CD4-positive, alpha-beta T cell treated with Interleukin-1 beta for 1 hour (primary cell): ENCODE data around the gene ZNF275.
"Not testable (repeated sequence)": the region's sequence is repeated elsewhere in the genome, so short reads cannot be mapped to it uniquely, and the experiment has no call there.

ENCODE experiments used
- DNase-seq, 2 donors: peaks; one replicate each; pipeline ENCODE4 v3.0.0-alpha.2; 2020 to 2022

Gene ZNF275

DNA sequence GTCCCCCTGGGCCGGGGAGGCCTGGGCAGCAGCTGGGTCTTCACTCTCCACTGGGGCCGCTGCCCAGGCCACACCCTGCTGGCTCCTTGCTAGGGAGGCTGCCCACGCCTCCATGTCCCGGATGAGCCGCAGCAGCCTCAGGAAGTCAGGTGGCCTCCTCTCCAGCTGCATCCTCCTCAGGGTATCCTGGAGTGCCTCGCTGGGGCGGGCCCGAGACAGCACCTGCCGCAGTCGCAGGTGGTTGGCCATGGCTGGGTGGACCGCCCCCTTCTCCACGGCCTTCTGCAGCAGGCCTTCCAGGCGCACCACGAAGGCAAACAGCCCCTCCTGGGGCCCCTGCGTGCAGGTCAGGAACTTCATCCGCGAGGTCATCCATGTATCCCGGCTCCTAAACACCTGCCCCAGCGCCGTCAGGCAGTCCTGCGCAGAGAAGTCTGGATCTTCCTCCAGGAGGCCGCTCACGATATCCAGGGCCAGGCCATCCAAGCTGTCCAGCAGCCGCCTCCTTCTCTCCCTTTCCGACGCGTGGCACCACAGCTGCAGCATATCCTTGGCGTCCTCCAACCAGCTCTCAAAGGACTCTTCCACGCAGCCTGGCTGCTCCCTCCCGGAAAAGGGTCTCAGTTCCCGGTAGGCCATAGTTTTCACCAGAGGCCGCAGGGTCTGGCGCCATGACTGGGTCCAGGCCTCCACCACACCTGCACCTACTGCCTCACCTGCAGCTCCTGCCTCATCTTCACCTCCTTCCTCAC is 14.5 kb upstream of the ZNF275 start:
- DNase-seq: no peak

DNA sequence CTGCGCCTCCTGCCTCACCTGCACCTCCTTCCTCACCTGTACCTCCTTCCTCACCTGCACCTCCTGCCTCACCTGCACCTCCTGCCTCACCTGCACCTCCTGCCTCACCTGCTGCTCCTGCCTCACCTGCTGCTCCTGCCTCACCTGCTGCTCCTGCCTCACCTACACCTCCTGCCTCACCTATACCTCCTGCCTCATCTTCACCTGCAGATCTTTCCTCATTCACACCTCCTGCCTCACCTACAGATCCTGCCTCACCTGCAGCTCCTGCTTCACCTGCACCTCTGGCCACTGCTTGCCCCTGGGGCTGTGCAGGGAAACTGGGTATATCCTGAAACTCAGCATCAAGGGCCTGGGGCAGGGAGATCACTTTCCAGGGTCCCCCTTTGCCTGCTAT is 13.9 kb upstream of the ZNF275 start:
- DNase-seq: not testable (repeated sequence)

DNA sequence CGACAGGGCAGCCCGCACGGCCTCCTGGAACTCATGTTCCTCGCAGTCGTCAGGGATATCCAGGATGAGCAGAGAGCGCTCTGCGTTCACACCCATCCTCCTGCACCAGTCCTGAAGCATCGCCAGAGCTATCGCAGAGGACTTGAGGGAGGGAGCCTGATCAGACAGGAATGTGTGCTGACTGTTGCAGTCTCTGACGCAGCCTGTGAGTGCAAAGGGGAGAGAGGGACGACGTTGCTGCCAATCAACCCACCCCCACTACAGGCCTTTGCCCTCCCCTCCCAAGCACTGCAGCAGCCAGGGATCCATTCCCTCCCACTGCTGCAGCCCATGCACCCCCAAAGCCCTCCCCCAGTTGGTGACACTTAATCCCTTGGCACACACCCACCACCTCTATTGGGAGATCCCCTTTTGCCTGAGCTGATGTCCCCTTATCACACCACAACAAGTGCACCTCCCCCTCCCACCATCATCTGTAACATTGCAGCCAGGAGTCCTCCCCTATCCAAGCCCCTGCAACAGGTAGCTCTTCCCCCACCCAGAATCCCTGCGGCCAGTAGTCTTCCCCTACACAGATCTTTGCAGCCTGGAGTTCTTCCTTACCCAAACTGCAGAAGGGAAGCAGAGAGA is 13.3 kb upstream of the ZNF275 start:
- DNase-seq: no peak

DNA sequence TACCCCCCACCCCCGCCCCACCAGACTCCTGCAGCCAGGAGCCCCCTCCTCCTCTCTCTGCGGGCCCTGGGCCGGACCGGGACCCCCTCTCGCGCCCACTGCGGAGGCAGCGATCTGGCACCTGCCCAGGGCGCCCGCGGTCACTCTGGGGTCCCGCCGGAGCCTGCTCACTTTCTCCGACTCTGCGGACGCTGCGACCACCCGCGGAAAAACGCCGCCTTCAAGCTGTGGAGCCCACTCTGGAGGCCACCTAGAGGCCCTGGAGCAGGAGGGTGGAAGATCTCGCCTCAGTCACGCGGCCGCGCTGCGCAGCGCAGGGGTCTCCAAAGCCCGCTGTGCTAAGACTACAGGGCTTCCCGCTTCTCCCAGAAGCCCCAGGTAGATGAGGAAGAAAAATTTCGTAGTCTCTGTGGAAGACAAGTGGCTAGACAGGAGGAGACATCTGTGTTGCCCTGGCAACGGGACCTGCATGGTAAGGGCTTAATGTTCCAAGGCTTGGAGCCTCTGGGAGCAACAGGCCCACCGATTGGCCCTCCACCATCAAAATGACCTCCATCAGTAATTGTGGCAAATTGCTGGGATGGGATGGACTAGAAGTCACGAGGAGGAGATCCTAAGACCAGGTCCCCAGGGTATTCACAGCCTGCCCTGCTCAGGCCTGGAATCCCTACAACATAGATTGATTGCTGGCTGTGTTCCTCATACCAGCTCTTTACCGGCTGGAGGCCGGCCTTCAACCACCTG is 12.4 kb upstream of the ZNF275 start, which contains the start of gene PNMA6F:
TSS of gene PNMA6F (minus strand) at position 387 of the 744 bp plus-strand sequence. CDS start 1,093 bp downstream, outside the sequence.
- DNase-seq: no peak

DNA sequence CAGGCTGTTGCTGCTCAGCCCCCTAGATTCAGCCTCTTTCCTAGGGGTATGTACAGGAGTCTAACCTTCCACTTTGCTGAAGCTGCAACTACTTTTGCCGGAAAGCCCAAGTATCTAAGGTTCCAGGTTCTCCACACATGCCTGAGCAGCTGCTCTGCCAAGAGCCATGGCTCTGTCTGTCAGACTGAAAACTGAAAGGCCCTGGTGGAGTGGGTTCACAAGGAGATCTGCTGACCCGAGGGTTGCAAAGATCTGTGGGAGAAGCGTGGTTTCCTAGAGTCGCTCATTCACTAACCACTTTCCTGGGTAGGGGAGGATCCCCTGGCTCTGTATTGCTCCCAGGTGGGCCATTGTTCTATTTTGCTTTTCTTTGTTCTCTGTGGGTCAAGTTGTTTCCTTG is 6.4 kb upstream of the ZNF275 start:
- no peak for DNase-seq

DNA sequence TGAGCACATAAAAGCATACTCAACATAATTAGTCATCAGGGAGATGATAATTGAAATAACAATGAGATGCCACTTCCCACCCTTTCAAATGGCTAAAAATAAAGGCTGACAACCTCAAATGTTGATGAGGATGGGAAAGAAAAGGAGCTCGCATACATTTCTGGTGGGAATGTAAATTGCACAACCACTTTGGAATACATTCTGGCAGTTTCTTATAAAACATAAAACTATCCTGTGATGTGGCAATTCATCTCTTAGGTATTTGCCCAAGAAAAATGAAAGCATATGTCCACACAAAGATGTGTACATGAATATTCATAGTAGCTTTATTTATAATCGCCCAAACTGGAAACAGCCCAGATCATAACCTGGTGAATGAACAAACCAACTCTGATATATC is 687 bp upstream of the ZNF275 start:
- no peak for DNase-seq

DNA sequence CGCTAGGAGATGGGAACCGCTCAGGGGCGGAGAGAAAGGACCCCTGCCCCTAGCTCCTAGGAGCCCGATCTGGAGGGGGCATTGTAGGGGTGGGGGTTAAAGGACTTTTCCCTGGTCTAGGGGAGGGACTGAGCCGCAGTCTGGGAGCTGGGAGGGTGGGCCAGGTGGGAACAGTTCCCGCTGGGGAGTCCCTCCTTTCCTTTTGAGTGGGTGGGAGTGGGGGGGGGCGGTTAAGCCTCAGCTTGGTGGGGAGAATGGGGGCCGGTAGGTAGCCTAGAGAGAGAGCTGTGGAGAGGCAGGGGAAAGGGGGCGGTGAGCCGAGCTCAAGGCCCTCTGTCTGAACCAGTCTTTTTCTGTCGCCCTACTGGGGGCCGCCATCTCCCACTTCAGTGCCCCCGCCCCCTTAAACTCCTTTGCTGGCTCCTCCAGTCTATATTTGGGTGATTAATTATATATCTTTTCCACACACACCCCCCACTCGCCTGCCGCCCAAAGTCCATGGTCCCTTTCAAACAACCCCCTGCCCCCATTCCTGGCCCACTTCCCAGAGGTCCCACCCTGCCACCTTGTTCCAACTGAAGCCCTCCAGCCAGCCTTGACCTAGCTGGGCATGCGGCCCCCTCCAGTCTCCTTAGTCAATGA is 822 bp downstream of the ZNF275 start:
- DNase-seq: no peak

DNA sequence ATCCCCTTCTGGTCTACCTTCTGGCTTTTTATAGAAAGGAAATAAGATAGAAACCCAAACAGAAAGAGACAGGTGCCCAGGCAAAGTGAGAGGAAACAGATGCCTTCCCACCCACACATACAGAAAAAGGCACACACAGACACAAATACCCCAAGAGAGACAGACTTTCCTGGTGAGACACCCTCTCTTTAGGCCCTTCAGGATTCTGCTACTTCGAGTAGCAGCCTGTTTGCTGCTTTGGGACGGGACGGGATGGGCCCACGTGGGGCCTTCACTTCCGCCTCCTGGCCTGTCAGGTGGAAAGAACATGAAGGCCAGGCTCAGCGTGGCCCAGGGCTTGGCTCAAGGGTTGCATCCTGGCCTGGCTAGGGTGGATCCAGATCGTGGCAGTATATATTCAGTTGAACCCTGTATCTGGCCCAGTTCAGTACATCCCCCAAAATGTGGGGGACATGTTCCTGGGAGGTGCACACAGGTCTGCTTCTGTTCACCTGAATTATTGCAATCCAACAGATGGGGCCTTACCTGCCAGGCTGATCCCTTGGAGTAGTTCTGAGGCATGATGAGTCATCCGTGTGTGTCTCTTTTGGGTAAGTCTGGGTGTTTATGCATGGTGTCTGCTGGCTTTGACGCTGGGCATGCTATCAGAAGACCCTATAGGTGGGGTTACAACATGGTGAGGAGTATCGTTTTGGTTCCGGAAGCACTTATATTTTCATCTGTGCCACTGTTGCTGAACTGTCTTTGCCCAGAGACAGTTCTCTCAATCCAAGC is 2.4 kb downstream of the ZNF275 start:
- no peak for DNase-seq

DNA sequence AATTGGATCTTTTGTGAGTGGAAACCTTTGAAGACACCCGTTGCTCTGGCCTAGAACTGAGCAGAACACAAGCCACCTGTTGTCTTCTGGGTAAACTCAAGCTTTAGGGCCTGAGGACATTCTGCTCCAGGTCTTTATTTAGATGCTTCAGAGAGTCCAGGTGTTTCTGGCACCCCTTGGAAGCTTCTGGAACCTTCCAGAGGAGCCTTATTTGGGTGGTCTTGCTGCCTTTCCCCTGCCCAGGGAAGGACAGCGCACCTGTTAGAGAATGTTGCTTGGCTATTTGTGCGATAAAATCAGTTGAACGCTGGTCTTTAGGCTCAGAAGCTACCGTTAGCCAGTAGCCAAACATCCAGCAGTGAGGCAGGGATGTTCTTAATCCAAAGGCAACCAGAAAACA is 3.0 kb downstream of the ZNF275 start:
- DNase-seq: no peak

DNA sequence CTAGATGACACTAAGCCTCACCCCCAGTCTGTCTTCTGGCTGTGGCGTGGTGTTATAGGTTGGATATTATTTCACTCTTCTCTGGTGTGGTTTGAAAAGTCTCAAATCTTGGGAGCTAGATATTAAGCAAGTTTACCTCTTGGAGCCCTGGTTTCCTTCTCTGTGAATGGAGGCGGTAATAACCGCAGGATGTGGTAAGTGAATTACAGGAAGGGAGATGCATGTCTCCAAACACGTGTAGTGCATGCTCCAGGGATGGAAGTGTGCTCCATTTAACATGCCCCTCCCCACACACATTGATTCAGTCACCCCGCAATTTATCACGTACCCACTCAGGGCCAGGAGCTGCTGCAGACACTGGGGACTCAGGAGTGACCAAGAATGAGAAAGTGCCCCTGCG is 4.9 kb downstream of the ZNF275 start:
- no peak for DNase-seq

DNA sequence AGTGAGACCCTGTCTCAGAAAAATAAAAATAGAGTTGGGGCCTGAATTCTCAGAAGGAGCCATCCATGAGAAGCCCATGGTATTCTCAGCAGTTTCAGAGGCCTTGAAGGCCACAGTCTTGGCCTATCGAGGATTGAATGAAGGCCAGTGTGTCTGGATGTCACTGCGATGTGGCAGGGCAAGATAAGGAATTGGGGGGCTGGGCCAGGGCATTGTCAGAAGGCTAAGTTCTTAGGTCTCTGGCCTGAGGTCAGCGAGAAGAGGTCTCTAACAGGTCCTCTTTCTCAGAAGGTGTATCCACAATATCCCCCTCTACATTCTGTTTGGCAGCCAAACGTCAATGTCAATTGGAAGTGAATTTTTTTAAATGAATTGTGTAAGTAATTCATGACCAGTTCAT is 5.7 kb downstream of the ZNF275 start:
- no peak for DNase-seq

DNA sequence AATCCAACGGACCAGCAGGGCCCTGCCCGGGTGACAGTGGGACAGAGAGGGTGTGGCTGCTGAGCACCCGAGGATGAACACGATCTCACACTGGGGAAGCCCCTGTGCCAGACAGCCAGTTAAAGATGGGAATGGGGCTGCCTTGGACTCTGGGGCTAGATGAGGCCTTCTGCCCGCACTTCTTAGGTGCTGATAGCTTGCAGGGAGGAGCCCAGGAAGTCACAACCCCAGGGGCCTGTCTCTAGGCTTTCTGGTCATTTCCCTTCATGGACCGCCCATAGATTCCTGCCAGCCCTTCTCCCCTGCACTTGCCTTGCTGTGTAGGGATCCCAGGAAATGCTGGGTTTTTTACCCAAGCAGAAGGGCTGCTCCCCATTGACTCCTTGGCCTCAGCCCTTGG is 6.2 kb downstream of the ZNF275 start:
- no peak for DNase-seq

DNA sequence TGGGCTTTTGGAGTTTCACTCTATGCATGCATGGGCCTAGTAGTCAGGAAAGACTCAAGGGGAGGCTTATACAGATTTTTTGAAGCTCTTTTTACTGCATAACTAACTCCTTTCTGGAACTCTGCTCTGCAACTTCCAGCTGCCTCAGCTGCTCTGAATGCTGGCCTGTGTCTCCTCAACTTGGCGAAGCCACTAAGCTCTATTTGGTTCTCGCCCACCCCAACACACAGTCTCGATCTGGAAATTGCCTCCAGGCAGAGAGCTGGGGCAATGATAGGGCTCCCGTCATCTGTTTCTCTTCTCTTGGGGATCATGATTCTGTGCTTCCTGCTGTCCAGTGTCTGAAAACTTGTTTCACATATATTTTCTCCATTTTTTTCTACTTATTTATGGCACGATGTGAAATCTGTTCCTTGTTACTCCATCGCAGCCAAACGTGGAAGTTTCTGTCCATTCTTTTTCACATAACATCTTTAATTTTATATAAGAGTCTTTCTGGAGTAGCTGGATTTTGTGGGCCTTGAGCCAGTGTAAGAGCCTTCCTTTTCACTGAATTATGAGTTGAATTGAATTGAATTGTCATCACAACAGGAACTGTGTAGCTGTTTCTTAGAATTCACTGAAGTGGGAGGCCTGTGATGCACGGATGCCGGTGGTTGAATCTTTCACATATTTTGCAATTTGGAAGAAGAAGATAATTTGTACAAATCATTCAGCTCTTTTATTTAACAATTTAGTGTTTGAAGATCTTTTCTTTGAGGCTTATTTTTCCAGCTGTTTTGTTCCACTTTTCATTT is 9.0 kb downstream of the ZNF275 start:
- no peak for DNase-seq

DNA sequence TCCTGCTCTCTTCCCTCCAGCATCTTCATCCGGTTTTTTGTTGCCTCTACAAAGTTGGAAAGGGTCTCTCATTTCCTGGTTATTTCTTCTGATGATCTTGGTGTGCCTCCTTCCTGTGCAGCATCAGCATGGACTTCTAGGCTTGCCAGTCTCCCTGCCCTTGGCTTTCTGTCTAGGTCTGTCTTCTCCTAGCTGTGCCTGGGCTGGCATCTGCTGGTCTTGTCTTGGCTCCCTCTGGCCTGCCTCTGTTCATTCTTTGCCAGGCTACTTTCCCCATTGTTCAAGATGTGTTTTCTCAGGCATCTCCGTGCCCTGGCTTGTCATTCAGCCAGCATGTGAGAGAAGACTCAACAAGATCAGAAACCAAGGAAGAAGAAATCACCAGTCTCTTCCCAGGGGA is 9.7 kb downstream of the ZNF275 start:
- DNase-seq: no peak

DNA sequence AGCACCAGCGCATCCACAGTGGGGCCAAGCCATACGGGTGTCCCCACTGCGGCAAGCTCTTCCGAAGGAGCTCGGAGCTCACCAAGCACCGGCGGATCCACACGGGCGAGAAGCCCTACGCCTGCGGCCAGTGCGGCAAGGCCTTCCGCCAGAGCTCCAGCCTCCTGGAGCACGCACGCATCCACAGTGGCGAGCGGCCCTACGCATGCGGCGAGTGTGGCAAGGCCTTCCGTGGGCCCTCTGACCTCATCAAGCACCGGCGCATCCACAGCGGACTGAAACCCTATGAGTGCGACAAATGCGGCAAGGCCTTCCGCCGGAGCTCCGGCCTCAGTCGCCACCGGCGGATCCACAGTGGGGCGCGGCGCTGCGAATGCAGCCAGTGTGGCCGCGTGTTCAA is 13.6 kb downstream of the ZNF275 start:
- DNase-seq: no peak

DNA sequence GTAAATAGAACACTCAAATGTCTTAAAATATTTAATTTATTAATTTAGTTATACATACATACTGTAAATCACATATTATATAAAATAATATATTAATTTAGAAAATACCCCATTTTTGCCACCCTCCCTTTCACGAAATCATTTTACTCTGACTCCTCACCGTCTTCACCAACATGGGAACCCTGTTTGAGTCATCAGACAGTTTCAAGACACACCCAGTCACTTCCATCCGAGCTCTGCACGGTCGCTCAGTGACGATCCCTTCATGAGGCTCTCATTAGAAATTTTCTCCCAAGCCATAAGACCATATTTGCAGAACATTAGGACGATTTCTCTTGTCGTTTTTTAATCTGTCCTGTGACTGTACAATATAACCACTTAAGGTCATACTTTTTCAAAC is 14.5 kb downstream of the ZNF275 start:
- no peak for DNase-seq

DNA sequence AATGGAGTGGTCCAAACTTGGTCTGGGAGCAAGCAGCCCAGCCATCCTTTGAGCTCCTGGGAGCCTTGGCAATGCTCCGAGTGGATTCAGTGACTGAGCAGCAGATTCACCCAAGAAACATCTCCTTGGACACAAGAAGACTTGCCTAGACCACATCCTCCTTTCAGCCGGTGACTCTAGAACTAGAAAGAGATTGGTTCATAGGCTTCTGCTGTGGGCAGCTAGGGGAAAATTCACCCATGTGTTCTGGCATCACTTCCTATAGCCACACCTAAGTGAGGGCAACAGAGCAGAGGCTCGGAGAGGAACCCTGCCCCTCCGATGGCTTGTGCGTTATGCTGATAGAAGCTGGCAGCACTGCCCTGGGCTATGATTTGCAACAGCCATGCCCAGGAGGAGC is 16.0 kb downstream of the ZNF275 start:
- no peak for DNase-seq

DNA sequence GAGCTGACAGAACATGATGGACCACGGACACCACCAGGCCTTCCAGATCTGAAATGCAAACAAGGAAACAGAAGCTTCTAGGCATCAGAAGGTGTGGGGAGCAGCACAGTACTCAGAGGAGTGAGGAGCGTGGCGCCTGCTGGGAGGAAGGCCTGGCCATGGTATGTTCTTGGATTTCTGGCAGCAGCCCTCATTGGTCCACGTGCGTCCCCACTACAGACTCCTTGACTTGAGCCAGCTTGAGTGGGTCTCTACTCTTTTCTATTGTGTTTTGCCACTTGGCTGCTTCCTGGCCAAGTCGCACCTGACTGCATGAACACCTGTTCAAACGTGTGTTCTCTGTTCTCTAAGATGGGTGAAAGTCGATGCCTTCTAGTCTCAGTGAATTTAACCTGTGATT is 18.0 kb downstream of the ZNF275 start:
- no peak for DNase-seq

DNA sequence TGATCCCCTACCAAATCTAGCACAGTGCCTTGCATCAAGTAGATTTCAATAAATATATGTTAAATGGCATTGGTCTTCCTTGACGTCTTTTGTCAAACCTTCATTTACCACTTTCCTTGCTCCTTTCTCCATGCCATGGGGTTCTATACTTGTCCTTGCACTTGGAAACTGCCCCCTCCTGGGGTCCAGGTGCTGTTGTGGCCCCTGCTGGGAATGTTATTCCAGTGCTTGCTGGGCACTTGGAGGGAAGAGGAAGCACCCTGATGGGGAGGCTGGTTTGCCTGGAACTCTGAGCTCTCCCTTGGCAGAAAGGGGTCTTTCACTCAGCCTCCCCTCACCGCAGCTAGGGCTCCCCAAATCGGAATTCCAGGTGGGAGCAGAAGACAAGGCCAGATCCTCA is 18.9 kb downstream of the ZNF275 start:
- no peak for DNase-seq

DNA sequence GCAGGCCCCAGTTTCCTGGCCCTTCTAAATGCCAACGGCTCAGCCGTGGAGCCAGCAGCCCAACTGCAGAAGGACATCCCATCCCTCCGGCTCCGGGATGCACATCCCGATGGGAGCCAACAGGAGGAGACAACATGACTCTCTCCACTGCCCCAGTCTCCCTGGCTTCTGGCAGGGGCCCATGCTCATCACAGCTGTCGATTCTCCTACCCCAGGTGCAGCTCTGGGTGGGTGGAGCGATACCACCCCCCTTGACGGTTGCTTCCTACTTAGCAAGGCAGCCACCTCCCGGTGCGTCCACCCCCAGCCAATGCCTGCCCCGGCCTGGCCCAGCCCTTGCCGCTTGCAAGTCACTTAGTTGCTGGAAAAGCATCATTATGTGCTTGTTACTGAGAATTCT is 19.5 kb downstream of the ZNF275 start:
- no peak for DNase-seq

DNA sequence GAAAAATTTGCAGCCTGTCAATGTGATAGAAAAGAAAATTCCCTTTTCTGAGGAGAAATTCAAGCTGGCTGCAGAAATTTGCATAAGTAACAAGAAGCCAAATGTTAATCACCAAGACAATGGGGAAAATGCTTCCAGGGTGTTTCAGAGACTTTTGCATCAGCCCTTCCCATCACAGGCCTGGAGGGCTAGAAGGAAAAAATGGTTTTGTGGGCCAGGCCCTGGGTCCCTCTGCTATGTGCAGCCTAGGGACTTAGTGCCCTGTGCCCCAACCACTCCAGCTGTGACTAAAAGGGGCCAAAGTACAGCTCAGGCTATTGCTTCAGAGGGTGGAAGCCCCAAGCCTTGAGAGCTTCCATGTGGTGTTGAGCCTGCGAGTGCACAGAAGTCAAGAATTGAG is 23.9 kb downstream of the ZNF275 start:
- DNase-seq: no peak
